HG03108 (cell line): ENCODE results near the gene MYRF.

Experiments
- ATAC-seq: cut with Tn5 transposase; IDR thresholded peaks from one replicate; pipeline ENCODE4 v1.9.1; 2021; ENCODE audit warnings: moderate library complexity; ENCODE audit not compliant: unreplicated experiment

MYRF gene

GRCh38 chr11:61757213-61757862 is 4.9 kb downstream of the MYRF start:
- ATAC-seq: no peak

GRCh38 chr11:61760946-61761345 is 8.5 kb downstream of the MYRF start:
- ATAC-seq: no peak

DNA sequence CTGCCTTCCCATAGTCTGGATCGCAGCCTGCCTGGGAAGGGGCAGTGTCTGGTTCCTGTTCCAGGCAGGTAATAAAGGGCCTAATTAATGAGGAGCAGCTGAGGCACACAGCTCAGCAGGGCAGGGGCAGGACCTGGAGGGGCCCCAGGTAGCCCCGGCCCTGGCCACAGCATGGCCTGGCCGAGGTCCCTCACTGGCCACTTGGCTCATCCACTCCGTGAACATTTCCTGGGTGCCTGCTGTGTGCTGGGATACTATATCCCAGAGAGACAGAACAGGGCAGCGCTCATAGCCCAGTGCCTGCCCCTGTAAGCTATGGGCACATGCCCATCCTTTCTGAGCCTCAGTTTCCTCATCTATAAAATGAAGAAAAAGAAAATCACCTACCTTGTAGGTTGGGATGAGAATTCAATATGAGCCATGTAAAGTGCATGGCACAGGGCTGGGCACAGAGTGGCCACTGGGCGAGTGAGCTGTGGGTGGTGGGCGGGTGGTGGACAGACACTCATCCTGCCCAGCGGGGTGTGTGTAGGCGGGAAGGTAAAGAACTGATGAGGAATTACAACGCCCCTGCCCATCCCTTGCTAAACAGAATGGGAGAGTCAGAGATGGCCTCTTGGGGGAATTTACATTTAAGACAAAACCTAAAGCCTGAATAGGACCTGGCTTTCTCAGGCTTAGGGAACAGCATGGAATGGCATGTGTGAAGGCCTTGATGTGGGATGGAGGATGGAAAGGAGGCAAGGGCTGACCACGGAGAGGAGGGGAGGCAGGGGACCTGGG is 9.2 kb downstream of the MYRF start:
- no peak for ATAC-seq

DNA sequence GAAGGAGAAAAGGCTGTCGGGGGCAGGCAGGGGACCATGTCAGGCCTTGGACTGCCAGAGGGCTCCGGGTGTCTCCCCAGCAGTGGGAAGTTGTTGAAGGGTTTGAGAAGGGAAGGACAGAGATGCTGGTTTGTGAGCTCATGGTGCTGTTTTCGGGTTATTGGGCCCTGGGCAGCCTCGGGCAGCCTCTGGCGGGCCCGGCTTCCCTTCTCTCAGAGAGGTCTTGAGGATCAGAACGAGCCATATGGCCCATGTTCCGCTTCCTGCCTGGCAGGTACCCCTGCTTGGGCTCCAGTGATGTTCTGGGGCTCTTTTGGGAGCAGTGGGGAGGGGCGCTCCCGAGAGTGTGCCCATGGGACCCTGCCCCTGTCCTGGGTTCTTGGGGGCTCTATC is 9.8 kb downstream of the MYRF start:
- no peak for ATAC-seq

DNA sequence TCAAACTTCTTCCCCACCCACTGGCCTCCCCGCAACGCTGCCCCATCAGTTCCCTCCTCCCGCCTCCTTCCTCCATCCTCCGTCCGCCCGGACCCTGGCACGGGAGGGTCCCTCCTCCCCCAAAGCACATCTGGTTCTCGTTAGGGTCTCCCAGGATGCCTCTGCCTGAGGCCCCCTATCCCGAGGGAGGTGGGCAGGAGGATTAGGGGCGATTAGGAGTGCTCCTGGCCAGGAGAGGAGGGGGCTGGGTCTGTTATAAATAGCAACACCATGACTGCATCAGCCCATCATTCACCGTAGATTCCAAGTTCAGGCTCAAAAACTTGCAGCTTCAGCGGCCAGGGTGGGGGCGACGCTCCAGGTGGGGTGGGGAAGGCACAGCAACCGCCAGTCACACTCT is 10.4 kb downstream of the MYRF start:
- ATAC-seq: no peak

GRCh38 chr11:61763930-61764605 is 11.6 kb downstream of the MYRF start:
- ATAC-seq: no peak

GRCh38 chr11:61764606-61765260 is 12.3 kb downstream of the MYRF start:
- no peak for ATAC-seq

- no peak for ATAC-seq
Measured at GRCh38 chr11:61765550-61766253, 13.3 kb downstream of the MYRF start.

DNA sequence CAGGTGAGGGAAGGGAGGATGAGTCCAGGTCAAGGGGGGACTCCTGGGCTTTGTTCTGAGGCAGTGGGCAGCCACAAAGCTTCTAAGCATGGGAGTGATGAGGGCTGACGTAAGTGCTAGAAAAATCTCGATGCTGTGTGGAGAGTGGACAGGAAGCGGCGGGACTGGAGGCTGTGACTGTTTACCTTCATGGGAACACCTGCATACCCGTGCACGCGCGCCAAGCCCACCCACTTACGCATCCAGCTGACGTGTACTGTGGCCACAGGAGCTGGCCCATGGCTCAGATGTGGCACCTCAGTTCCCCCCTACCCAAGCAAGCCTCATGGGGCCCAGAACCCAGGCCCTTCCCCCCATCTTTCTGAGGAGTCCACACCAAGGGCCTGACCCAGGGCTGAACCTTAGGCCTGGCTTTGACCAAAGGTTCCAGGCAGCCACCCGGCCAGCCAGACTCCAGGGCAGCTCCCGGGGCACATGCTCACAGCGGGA is 14.0 kb downstream of the MYRF start:
- no peak for ATAC-seq

DNA sequence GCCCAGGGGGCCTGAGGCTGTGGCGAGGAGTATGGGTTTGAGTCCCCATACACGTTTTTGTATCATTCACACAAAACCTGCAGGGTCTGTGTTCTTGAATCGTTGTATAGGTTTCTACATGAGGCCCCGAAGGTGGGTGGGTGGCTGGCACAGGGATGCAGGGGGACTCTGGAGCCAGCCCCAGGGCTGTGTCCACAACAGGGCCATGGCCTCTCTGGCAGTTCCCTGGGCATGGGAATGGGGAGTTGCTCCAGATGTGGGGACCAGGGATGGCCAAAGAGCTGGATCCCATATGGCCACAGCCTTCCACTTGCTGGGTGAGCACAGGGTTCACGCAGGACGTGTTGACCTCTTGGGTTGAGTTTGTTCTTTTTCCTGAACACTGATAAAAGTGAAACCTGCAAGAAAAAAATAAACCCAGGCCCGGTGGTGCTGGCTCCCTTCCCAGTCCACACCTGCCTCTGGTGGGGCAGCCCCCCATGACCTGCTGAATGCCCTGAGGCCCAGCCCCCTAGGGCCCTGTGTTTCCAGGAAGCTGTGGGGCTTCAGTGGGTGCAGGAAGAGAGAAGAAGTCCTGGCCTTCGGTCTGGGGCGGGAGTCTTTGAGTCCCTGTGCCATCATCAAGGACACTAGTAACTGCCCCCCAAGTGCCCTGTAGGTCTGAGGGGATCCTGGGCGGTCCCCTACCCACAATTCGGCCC is 16.1 kb downstream of the MYRF start:
- ATAC-seq: no peak

DNA sequence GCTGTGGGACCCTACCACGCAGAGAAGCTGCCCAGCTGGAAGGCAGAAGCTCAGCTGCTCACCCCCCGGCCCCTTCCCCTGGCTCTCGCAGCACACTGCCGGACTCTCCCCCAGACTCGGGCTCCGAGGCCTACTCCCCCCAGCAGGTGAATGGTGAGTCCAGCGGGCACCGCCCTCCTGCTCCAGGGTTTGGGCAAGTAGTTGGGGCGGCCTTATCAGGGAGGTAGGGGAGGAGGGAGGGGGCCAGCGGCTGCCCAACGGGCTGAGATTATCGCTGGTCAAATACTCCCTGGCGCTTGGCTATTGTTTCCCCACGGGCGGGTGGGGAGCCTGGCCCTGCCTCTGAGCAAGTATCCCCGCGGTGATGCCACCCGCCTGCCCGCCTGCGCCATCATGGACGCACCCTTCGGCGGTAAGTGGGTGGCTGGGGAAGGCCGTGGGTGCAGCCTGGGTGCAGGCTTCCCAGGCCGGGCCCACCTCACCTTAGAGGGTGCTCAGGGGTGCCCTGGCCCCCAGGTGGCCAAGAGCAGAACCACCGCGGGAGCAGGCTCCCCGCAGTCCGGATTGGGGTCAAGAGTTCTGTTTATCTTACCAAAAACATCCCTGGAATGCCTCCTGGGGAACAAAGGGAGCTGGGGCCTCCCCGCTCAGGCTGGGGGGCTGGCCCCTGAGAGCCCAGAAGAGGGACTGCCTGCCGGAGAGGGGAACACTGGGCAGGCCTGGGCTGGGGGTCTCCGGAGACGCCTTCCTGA is 16.9 kb downstream of the MYRF start:
- ATAC-seq: no peak

GRCh38 chr11:61769946-61770683 is 17.7 kb downstream of the MYRF start:
- ATAC-seq: no peak

- ATAC-seq: no peak
Measured at GRCh38 chr11:61771195-61771894, 18.9 kb downstream of the MYRF start.

DNA sequence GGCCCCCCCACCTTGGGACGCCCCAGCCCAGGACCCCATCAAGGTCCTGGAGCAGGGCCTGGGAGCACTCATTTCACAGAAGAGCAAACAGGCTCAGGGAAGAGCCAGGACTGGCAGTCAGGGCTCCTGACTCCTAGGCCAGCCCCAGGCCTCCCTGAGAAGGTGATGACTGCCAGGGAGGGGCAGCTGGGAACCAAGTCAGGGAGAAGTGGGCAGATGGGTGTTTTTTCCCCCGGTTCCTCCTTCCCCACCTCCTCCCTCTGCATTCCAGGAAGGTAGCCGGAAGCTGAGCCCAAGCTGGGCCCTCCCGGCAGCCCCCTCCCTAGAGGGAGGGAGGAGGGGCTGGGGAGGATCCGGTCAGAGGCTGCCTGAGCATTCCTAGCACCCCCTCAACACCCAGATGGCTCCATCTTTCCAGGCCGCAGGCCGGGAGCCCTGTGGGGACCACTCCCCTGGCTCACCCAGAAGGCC is 19.6 kb downstream of the MYRF start:
- no peak for ATAC-seq

DNA sequence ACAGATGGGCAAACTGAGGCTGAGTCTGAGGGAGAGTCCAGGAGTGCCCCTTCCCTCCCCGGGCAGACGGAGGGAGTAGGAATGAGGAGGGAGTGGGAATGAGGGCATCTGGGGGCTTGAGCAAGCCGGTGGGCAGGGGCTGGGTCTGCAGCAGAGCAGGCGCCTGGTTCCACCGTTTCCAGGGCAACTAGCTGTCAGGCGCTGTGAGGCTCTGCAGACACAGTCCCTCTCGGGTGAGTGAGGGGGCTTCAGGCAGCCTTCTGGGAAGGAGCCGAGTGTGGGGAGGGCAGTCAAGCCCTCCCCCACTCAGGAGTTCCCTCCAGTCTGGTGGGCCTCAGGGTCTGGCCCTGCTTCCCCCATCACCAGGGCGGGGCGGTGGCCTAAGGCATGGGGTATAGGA is 20.9 kb downstream of the MYRF start:
- ATAC-seq: no peak

GRCh38 chr11:61773809-61774208 is 21.4 kb downstream of the MYRF start:
- no peak for ATAC-seq

DNA sequence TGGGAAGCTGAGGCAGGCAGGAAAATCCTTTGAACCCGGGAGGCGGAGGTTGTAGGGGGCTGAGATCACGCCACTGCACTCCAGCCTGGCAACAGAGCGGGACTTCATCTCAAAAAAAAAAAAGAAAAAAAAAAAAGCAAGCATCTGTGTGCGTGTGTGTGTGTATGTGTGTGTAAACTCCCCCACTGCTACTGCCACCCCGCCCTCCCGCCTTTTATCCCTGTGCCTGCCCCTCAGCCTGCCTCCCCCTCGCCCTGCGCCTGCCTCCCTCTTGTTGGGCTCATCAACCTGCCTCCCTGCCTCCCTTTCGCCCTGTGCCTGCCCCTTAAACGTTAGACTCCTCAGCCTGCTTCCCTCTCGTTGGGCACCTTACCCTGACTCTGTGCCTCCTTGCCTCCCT is 22.0 kb downstream of the MYRF start:
- no peak for ATAC-seq

DNA sequence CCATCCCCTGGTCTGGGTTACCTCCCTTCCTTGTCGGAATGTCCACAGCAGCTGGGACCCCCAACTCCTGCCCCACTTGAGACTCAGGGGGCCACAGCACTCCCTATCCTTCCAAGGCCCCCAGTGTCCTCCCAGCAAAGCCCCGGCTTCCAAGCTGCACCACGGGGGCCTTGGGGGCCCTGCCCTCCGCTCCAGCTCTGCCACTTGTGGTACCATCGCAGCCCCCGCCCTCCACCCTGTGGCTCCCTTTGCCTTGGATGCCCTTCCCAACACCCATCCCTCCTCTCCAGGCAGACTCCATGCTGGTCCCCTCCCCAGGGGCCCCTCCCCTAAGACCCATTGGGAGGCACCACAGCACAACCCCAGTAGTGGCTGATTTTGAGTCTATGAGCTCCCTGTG is 22.7 kb downstream of the MYRF start:
- no peak for ATAC-seq
